22Rv1 (cell line): ENCODE results near the gene ATP11B.

Source experiments
- CTCF ChIP-seq: fragments of 450-650 bp; IDR thresholded peaks from 2 replicates; pipeline ENCODE4 v1.5.1; 2017; ENCODE audit warnings: mild to moderate bottlenecking
- ZFX ChIP-seq: fragments of 450-650 bp; IDR thresholded peaks from 2 replicates; pipeline ENCODE4 v1.6.1; 2017; ENCODE audit warnings: antibody characterized with exemption, borderline replicate concordance

DNA sequence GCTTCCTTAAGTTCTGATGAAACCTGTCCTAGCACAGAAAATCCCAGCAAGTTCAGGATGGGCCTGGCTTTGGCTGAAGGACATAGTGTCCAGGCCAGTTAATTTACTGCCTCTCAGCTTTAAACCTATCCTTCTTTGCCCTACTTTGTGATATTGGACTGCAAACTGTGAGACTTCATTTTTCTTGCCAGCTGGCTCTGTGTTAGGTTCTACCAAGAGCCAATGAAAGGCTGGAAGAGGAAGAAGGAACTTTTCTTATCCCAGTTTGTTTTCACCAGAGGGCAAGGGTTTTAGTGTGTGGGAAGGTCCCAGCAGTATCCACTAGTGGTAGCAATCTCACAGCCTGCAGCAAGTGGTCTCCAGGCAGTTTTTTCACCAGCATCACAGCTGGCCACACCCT lies 168.9 kb downstream of the ATP11B start:
- TF ChIP-seq CTCF, result no peak
- no peak for TF ChIP-seq ZFX
